Glutamatergic neuron (in vitro differentiated cells): ENCODE measurements around the gene TTYH2. TPM values are rescaled to one million over a fixed set of nuclear protein-coding genes. Genes with fewer than 3 reads are reported as not detected.
"Not testable (repeated sequence)": the region's sequence is repeated elsewhere in the genome, so short reads cannot be mapped to it uniquely, and the experiment has no call there.

ENCODE experiments used
- DNase-seq: peaks from one replicate; pipeline ENCODE4 v3.0.0; 2022
- H3K27ac Mint-ChIP-seq: one replicate; pipeline ENCODE4 v1.8.0; 2020; ENCODE audit warnings: mild to moderate bottlenecking, mixed read lengths, inconsistent platforms; ENCODE audit not compliant: unreplicated experiment
- H3K27me3 Mint-ChIP-seq: one replicate; pipeline ENCODE4 v1.8.0; 2020; ENCODE audit warnings: mild to moderate bottlenecking, moderate library complexity, mixed read lengths, inconsistent platforms; ENCODE audit not compliant: unreplicated experiment
- H3K36me3 Mint-ChIP-seq: one replicate; pipeline ENCODE4 v1.8.0; 2020; ENCODE audit warnings: mild to moderate bottlenecking, mixed read lengths, inconsistent platforms; ENCODE audit not compliant: unreplicated experiment
- H3K4me1 Mint-ChIP-seq: one replicate; pipeline ENCODE4 v1.8.0; 2020; ENCODE audit warnings: mild to moderate bottlenecking, low read depth, mixed read lengths, inconsistent platforms; ENCODE audit not compliant: unreplicated experiment
- H3K4me3 Mint-ChIP-seq: one replicate; pipeline ENCODE4 v1.8.0; 2020; ENCODE audit warnings: mild to moderate bottlenecking, mixed read lengths, inconsistent platforms; ENCODE audit not compliant: unreplicated experiment
- H3K9me3 Mint-ChIP-seq: one replicate; pipeline ENCODE4 v1.8.0; 2020; ENCODE audit warnings: mild to moderate bottlenecking, moderate library complexity, mixed read lengths, inconsistent platforms; ENCODE audit not compliant: unreplicated experiment
- CTCF ChIP-seq: fragments of 200-600 bp; sonication (generic); IDR thresholded peaks from one replicate; pipeline ENCODE4 v1.5.0; 2021; ENCODE audit not compliant: partially characterized antibody, unreplicated experiment
- total RNA-seq: library from RNA; stranded (reverse); fragmentation: NEBNext Ultra II Directional; extraction: Animal tissue kit (Norgen Biotek cat#: 25700); gene quantifications from one replicate; pipeline ENCODE4 v1.2.1, GENCODE V29; 2021; ENCODE audit not compliant: unreplicated experiment

Gene TTYH2
- total RNA-seq, 1 donor from 2014 or later, result 121 TPM

GRCh38 chr17:74281799-74282198 lies 68.4 kb downstream of the TTYH2 start:
- peaks cover 5% of the 10 kb centered on the region for H3K27me3 Mint-ChIP-seq
- no peak for DNase-seq
- no peak overlapping the region for H3K27ac Mint-ChIP-seq
- H3K4me1 Mint-ChIP-seq, result peaks cover 7% of the 10 kb centered on the region
- H3K9me3 Mint-ChIP-seq, result peaks cover 4% of the 10 kb centered on the region
- H3K36me3 Mint-ChIP-seq, result no peaks in the 10 kb centered on the region
- no peak overlapping the region for H3K4me3 Mint-ChIP-seq
- TF ChIP-seq CTCF, result no peak

GRCh38 chr17:74282274-74282586 lies 68.9 kb downstream of the TTYH2 start:
- H3K27me3 Mint-ChIP-seq, H3K36me3 Mint-ChIP-seq, H3K4me1 Mint-ChIP-seq, DNase-seq, H3K4me3 Mint-ChIP-seq, H3K9me3 Mint-ChIP-seq, H3K27ac Mint-ChIP-seq: not testable (repeated sequence)

- Mint-ChIP-seq H3K4me1 (peaks cover 6% of the 10 kb centered on the region), H3K36me3 (no peaks in the 10 kb centered on the region), H3K9me3 (peaks cover 4% of the 10 kb centered on the region), H3K27ac (no peak overlapping the region), H3K4me3 (peak overlapping the region; percentile 10), H3K27me3 (peaks cover 5% of the 10 kb centered on the region)
- no peak for DNase-seq
- TF ChIP-seq CTCF, result no peak
Observed at GRCh38 chr17:74282587-74283370, 69.4 kb downstream of the TTYH2 start.

- Mint-ChIP-seq H3K4me3 (no peak overlapping the region), H3K9me3 (peaks cover 4% of the 10 kb centered on the region), H3K4me1 (peaks cover 6% of the 10 kb centered on the region), H3K27me3 (peaks cover 5% of the 10 kb centered on the region), H3K27ac (no peak overlapping the region), H3K36me3 (no peaks in the 10 kb centered on the region)
- TF ChIP-seq CTCF, result no peak
- DNase-seq, result no peak
Observed at GRCh38 chr17:74283371-74283673, 70.0 kb downstream of the TTYH2 start.

GRCh38 chr17:74287031-74287602 lies 73.7 kb downstream of the TTYH2 start:
- H3K27me3 Mint-ChIP-seq, result peaks cover 3% of the 10 kb centered on the region
- TF ChIP-seq CTCF, result no peak
- no peak overlapping the region for H3K27ac Mint-ChIP-seq
- H3K36me3 Mint-ChIP-seq, result no peaks in the 10 kb centered on the region
- H3K9me3 Mint-ChIP-seq, result peaks cover 4% of the 10 kb centered on the region
- H3K4me1 Mint-ChIP-seq, result peaks cover 14% of the 10 kb centered on the region
- DNase-seq, result no peak
- no peak overlapping the region for H3K4me3 Mint-ChIP-seq
